ENCODE data around the gene LTC4S. TPM values are rescaled to one million over a fixed set of nuclear protein-coding genes. Genes with fewer than 3 reads are reported as not detected.
"Not testable (repeated sequence)": the region's sequence is repeated elsewhere in the genome, so short reads cannot be mapped to it uniquely, and the experiment has no call there.

Gene LTC4S
- under 1 TPM; 0.39 to 0.42 TPM for total RNA-seq

GRCh38 chr5:179793468-179794139 lies at the start of gene LTC4S:
LTC4S (plus strand) TSS chr5:179793986; CDS start chr5:179794081, 95 bp downstream.
- ChIA-PET POLR2A (no interaction called here), CTCF (interaction anchor here (0.7 to 1.6 kb wide), 3 partner anchors 10 to 167 kb away, joined by 3 to 5 read pairs (median 3); no protein-coding TSS in a partner anchor)
- peak; percentile 17 for ATAC-seq
- Mint-ChIP-seq H3K36me3 (ENCODE audit: low read depth) (peaks cover 9% of the 10 kb centered on the region), H3K9me3 (ENCODE audit: low read depth) (peaks cover 2% of the 10 kb centered on the region), H3K27ac (no peak within 1 kb of the TSS), H3K4me3 (peak within 1 kb of the TSS; percentile 55), H3K27me3 (no peaks in the 10 kb centered on the region), H3K4me1 (peaks cover 25% of the 10 kb centered on the region)
- intact Hi-C loops (cut with DNase I, micrococcal nuclease): no loop called here
- DNase-seq: peak; percentile 57

DNA sequence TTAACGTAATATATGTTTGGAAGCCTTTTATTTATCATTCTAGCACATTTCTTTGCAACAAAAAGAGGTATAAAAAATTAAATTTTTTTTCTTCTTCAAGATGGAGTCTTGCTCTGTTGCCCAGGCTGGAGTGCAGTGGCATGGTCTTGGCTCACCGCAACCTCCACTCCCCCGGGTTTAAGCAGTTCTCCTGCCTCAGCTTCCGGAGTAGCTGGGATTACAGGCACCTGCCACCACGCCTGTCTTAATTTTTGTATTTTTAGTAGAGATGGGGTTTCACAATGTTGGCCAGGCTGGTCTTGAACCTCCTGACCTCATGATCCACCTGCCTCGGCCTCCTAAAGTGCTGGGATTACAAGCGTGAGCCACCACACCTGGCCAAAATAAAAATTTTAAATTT lies 49.7 kb upstream of the LTC4S start:
- Mint-ChIP-seq H3K4me1 (peaks cover 28% of the 10 kb centered on the region), H3K36me3 (ENCODE audit: low read depth) (peaks cover 21% of the 10 kb centered on the region)
- H3K27me3 Mint-ChIP-seq; DNase-seq; H3K4me3 Mint-ChIP-seq; ATAC-seq; H3K27ac Mint-ChIP-seq; H3K9me3 Mint-ChIP-seq (ENCODE audit: low read depth); intact Hi-C loops (cut with DNase I, micrococcal nuclease): not testable (repeated sequence)
- ChIA-PET POLR2A (interaction anchor here (0.6 kb wide), 1 partner anchor 130 kb away, joined by 5 read pairs; no protein-coding TSS in a partner anchor), CTCF (interaction anchor here (0.7 to 1.3 kb wide), 2 partner anchors 19 to 23 kb away, joined by 3 to 5 read pairs; no protein-coding TSS in a partner anchor)

- no peaks in the 10 kb centered on the region for H3K27me3 Mint-ChIP-seq
- peaks cover 11% of the 10 kb centered on the region for H3K36me3 Mint-ChIP-seq (ENCODE audit: low read depth)
- H3K4me1 Mint-ChIP-seq: peaks cover 17% of the 10 kb centered on the region
- no peak for ATAC-seq
- no peak overlapping the region for H3K4me3 Mint-ChIP-seq
- CTCF ChIA-PET: no interaction called here
- intact Hi-C loops (cut with DNase I, micrococcal nuclease): no loop called here
- H3K27ac Mint-ChIP-seq: no peak overlapping the region
- POLR2A ChIA-PET: no interaction called here
- no peak for DNase-seq
- no peaks in the 10 kb centered on the region for H3K9me3 Mint-ChIP-seq (ENCODE audit: low read depth)
Observed at GRCh38 chr5:179746872-179747271, 46.9 kb upstream of the LTC4S start.

GRCh38 chr5:179747811-179748210 lies 46.0 kb upstream of the LTC4S start:
- Mint-ChIP-seq H3K4me3 (no peak overlapping the region), H3K27me3 (no peaks in the 10 kb centered on the region), H3K27ac (peak overlapping the region; percentile 37), H3K36me3 (ENCODE audit: low read depth) (peaks cover 11% of the 10 kb centered on the region), H3K4me1 (peaks cover 15% of the 10 kb centered on the region), H3K9me3 (ENCODE audit: low read depth) (no peaks in the 10 kb centered on the region)
- DNase-seq (no peak), ATAC-seq (no peak)
- CTCF ChIA-PET: no interaction called here
- POLR2A ChIA-PET: no interaction called here
- intact Hi-C loops (cut with DNase I, micrococcal nuclease): no loop called here

- Mint-ChIP-seq H3K27ac (no peak overlapping the region), H3K9me3 (ENCODE audit: low read depth) (no peaks in the 10 kb centered on the region), H3K4me1 (peaks cover 33% of the 10 kb centered on the region), H3K4me3 (no peak overlapping the region), H3K36me3 (ENCODE audit: low read depth) (peaks cover 14% of the 10 kb centered on the region), H3K27me3 (no peaks in the 10 kb centered on the region)
- intact Hi-C loops (cut with DNase I, micrococcal nuclease): no loop called here
- CTCF ChIA-PET: interaction anchor here (0.6 to 2.4 kb wide), 3 partner anchors 11 to 76 kb away, joined by 3 to 13 read pairs (median 4); no protein-coding TSS in a partner anchor
- POLR2A ChIA-PET: interaction anchor here (0.6 kb wide), 1 partner anchor 32 kb away, joined by 7 read pairs; no protein-coding TSS in a partner anchor
- no peak for ATAC-seq
- no peak for DNase-seq
Observed at GRCh38 chr5:179749857-179750508, 43.8 kb upstream of the LTC4S start.

DNA sequence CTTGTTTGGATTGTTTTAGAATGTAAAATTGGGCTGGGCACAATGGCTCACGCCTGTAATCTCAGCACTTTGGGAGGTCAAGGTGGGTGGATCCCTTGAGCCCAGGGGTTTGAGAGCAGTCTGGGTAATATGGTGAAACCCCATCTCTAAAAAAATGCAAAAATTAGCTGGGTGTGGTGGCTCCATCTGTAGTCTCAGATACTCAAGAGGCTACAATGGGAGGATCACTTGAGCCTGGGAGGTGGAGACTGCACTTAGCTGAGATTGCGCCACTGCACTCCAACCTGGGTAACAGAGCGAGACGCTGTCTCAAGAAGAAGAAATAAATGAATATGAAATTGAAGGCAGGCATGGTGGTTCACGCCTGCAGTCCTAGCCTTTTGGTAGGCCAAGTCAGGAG lies 39.8 kb upstream of the LTC4S start:
- Mint-ChIP-seq H3K9me3 (ENCODE audit: low read depth) (no peaks in the 10 kb centered on the region), H3K36me3 (ENCODE audit: low read depth) (peaks cover 10% of the 10 kb centered on the region), H3K27ac (peak overlapping the region; percentile 71), H3K4me3 (no peak overlapping the region), H3K27me3 (no peaks in the 10 kb centered on the region), H3K4me1 (peaks cover 39% of the 10 kb centered on the region)
- ChIA-PET CTCF (interaction anchor here (0.6 to 1.2 kb wide), 2 partner anchors 9 to 12 kb away, joined by 3 to 7 read pairs; no protein-coding TSS in a partner anchor), POLR2A (no interaction called here)
- DNase-seq (no peak), ATAC-seq (no peak)
- intact Hi-C loops (cut with DNase I, micrococcal nuclease): no loop called here

- intact Hi-C loops (cut with DNase I, micrococcal nuclease): no loop called here
- POLR2A ChIA-PET: interaction anchor here (0.6 kb wide), 1 partner anchor 14 kb away, joined by 3 read pairs; no protein-coding TSS in a partner anchor
- Mint-ChIP-seq H3K4me1 (peaks cover 49% of the 10 kb centered on the region), H3K27ac (peak overlapping the region; percentile 71), H3K36me3 (ENCODE audit: low read depth) (peaks cover 11% of the 10 kb centered on the region), H3K27me3 (no peaks in the 10 kb centered on the region), H3K4me3 (no peak overlapping the region), H3K9me3 (ENCODE audit: low read depth) (no peaks in the 10 kb centered on the region)
- CTCF ChIA-PET: interaction anchor here (0.9 to 1.2 kb wide), 7 partner anchors 8 to 46 kb away, joined by 3 to 7 read pairs (median 3); partner anchors contain the start of gene LTC4S
- DNase-seq (no peak), ATAC-seq (peak; percentile 40)
Observed at GRCh38 chr5:179755022-179755421, 38.8 kb upstream of the LTC4S start.

DNA sequence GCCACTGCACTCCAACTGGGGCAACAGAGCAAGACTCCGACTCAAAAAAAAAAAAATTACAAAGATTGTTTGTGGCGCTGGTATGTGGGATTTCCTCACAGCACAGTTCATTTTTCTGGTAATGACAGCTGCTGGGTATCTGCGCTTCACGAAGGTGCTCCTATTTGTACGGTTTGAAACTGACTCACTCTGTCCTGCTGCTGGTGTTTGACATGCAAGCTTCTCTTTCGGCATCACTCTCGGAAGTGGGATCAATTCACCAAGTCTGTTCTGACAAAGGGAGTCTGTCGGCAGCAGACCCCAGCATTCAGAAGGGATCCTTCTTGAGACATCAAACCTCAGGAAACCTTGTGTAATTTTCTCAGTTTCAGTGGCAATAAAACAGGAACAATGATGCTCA lies 34.8 kb upstream of the LTC4S start:
- peaks cover 73% of the 10 kb centered on the region for H3K4me1 Mint-ChIP-seq
- no peaks in the 10 kb centered on the region for H3K9me3 Mint-ChIP-seq (ENCODE audit: low read depth)
- peak; percentile 26 for DNase-seq
- H3K4me3 Mint-ChIP-seq: no peak overlapping the region
- no peaks in the 10 kb centered on the region for H3K27me3 Mint-ChIP-seq
- ChIA-PET CTCF (no interaction called here), POLR2A (interaction anchor here (0.6 to 1.1 kb wide), 2 partner anchors 13 to 16 kb away, joined by 4 to 11 read pairs; no protein-coding TSS in a partner anchor)
- H3K36me3 Mint-ChIP-seq (ENCODE audit: low read depth): peaks cover 7% of the 10 kb centered on the region
- H3K27ac Mint-ChIP-seq: peak overlapping the region; percentile 91
- ATAC-seq: peak; percentile 32
- intact Hi-C loops (cut with DNase I, micrococcal nuclease): no loop called here

GRCh38 chr5:179759581-179760551 lies 33.9 kb upstream of the LTC4S start:
- Mint-ChIP-seq H3K27me3 (no peaks in the 10 kb centered on the region), H3K4me1 (peaks cover 66% of the 10 kb centered on the region), H3K36me3 (ENCODE audit: low read depth) (peaks cover 9% of the 10 kb centered on the region), H3K9me3 (ENCODE audit: low read depth) (no peaks in the 10 kb centered on the region), H3K27ac (peak overlapping the region; percentile 91), H3K4me3 (peak overlapping the region; percentile 32)
- DNase-seq: peak; percentile 50
- CTCF ChIA-PET: interaction anchor here (0.6 to 1.1 kb wide), 2 partner anchors 21 to 28 kb away, joined by 3 to 4 read pairs; no protein-coding TSS in a partner anchor
- POLR2A ChIA-PET: interaction anchor here (0.6 to 0.7 kb wide), 2 partner anchors 17 to 28 kb away, joined by 4 to 11 read pairs; no protein-coding TSS in a partner anchor
- intact Hi-C loops (cut with DNase I, micrococcal nuclease): no loop called here
- peak; percentile 80 for ATAC-seq

DNA sequence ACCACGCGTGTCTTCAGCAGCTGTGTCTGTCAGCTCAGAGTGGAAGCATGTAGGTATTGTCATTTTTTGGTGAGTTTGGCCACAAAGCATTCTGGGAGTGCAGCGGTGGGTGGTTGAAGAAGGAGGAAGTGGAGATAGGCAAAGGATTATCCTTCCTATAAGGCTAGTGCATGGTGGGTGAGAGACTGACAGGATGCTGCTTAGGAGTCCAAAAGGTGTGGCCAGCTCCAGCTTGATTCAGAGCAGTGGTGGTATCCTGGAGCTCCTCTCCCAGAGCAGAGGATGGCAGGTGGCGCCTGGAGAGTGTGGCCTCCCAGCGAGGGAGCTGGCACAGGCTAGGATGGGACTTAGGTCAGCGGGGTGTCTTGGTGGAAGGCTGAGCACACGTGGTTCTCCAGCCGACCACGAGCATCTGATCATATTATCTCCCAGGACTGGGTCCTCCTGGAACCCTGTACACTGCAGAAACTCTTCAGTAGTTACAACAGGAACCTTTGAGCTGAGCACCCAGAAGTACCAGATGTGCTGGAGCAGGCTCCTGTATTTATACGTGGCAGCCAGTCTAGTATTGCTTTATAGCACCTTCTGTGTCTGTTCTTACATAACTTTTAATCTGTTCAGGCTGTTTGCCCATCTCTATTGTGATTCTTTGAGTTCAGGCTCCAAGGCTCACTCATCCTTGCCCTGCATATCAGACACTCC lies 31.6 kb upstream of the LTC4S start:
- CTCF ChIA-PET: interaction anchor here (0.6 to 2.6 kb wide), 24 partner anchors 10 to 150 kb away, joined by 3 to 14 read pairs (median 6); partner anchors contain the start of gene MAML1

More for the DNA sequence above, 31.6 kb upstream of the LTC4S start:
- H3K4me3 Mint-ChIP-seq: no peak overlapping the region
- no peaks in the 10 kb centered on the region for H3K9me3 Mint-ChIP-seq (ENCODE audit: low read depth)
- peaks cover 74% of the 10 kb centered on the region for H3K4me1 Mint-ChIP-seq
- H3K27me3 Mint-ChIP-seq: no peaks in the 10 kb centered on the region
- H3K27ac Mint-ChIP-seq: peak overlapping the region; percentile 47
- DNase-seq (peak; percentile 51), ATAC-seq (peak; percentile 27)
- POLR2A ChIA-PET: interaction anchor here (0.6 to 1.1 kb wide), 2 partner anchors 24 to 138 kb away, joined by 3 read pairs; partner anchors contain the start of gene HNRNPH1
- H3K36me3 Mint-ChIP-seq (ENCODE audit: low read depth): peaks cover 23% of the 10 kb centered on the region
- intact Hi-C loops (cut with DNase I, micrococcal nuclease): loop anchor here in 1 of 2 experiments (2.0 kb wide), 1 partner anchor 35 kb away; no protein-coding TSS in a partner anchor

Measured in activated CD4-positive, alpha-beta T cell treated with anti-CD3 and anti-CD28 coated beads for 36 hours (primary cell).